Measurements from ENCODE around the gene CLPSL1. TPM values are rescaled to one million over a fixed set of nuclear protein-coding genes. Genes with fewer than 3 reads are reported as not detected.

The CLPSL1 gene
- total and polyA plus RNA-seq, 2 of the 8 experiments (the other 6 are each of a cell fraction or from before 2014, with no cell fraction given), result not detected

- TF ChIP-seq JUND (IDR thresholded peaks at IDR 0.05; ENCODE audit: low read length) (no peak), POLR2AphosphoS5 (IDR thresholded peaks at IDR 0.05; ENCODE audit: low read depth, low read length) (peak; percentile 63), SP1 (IDR thresholded peaks at IDR 0.05; ENCODE audit: low read depth, low read length) (peak; percentile 38; the same call in 1 of the 2 replicates), TEAD4 (IDR thresholded peaks at IDR 0.05; ENCODE audit: low read depth, low read length) (peak; percentile 65), CBX5 (IDR thresholded peaks at IDR 0.05; ENCODE audit: low read depth, low read length) (no peak), KDM1A (IDR thresholded peaks at IDR 0.05; ENCODE audit: borderline replicate concordance, low read length) (no peak), KDM5A (IDR thresholded peaks at IDR 0.05; ENCODE audit: low read length) (no peak), CTCF (IDR thresholded peaks at IDR 0.05; ENCODE audit: control extremely low read depth in 1 of 3, insufficient read depth in 1 of 3, low read depth in 1 of 3, low read length in 3 of 3) (no peak), BACH1 (IDR thresholded peaks at IDR 0.05; ENCODE audit: low read length) (no peak), YY1 (IDR thresholded peaks at IDR 0.05; ENCODE audit: low read depth, low read length) (no peak), NANOG (IDR thresholded peaks at IDR 0.05; ENCODE audit: insufficient read depth, low read depth, low read length, poor library complexity, severe bottlenecking) (no peak), POU5F1 (IDR thresholded peaks at IDR 0.05; ENCODE audit: low read depth, low read length) (no peak), JUN (IDR thresholded peaks at IDR 0.05; ENCODE audit: low read depth, low read length) (no peak), ZNF274 (IDR thresholded peaks at IDR 0.05; ENCODE audit: borderline replicate concordance, extremely low read depth, low read length) (no peak), RFX5 (IDR thresholded peaks at IDR 0.05; ENCODE audit: borderline replicate concordance, low read depth, low read length) (no peak), SIX5 (IDR thresholded peaks at IDR 0.05; ENCODE audit: low read depth, low read length) (no peak), BRCA1 (IDR thresholded peaks at IDR 0.05; ENCODE audit: low read depth, low read length) (no peak), NRF1 (IDR thresholded peaks at IDR 0.05; ENCODE audit: low read depth, low read length) (no peak), ATF2 (IDR thresholded peaks at IDR 0.05; ENCODE audit: low read length) (peak; percentile 35; the same call in 1 of the 2 replicates), SIRT6 (IDR thresholded peaks at IDR 0.05; ENCODE audit: low read length) (no peak)
Measured at GRCh38 chr6:35739645-35740524, 40.9 kb upstream of the CLPSL1 start (continued).
